HuH-7 (cell line): ENCODE results near the gene VASH2.

Experiments
- DNase-seq: peaks from one replicate; pipeline ENCODE4 v3.0.0; 2011; ENCODE audit warnings: low spot score

The VASH2 gene

GRCh38 chr1:212930986-212931678, 19.2 kb upstream of the VASH2 start:
- no peak for DNase-seq

DNA sequence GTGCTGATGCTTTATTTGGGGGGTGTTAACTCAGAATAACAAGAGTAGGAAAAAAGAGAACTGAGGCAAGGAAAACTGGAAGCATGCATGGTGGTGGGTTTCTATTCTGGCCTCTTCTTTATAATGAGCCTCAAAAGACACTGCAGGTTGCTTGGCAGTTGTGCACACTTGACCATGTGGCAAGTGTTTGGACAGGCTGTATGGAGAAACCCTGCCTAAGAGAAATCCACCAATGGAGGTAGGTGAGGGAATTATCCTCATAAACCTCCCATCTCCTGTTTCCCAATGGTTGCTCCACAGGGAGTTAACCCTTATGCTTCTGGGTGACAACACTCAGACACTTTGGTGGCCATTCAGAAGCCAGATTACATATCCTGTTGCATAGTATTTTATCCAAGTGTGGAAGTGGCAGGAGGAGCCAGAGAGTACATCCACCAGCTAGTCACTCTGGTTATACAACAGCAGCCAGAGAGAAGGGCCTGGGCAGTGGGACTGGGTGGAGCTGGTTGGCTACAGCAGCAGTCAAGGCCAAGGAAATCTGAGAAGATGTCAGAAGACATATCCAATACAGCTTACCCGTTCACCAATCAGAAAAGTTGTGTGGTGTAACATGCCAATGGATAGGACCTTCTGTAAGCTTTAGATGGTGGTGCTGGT, 16.4 kb upstream of the VASH2 start:
- DNase-seq: no peak

DNA sequence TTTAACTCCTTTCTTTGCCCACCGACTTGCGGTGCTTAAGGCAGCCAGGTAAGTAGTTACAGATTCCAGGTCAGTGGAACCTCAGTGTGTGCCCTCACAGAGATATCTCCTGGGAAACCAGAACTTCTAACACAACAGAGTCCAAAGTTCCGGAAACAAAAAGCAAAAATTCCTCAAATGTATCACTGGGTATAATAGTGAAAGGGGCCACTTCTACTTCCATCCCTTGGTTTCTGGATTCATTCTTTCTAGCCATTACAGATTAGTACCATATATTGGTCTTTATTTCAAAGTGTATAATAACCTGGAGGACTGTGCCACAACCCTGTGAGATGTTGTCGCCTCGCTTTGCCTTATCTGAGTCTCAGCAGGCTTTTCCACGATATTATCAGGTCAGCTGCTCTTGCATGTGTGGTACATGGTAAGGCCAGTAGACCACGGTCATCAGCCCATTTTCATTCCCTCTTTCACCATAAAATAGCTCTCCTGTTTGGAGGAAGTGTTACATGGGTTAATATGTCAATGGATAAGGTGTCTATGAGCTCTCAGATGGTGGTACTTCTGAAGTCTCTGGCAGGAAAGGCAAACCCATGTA, 14.9 kb upstream of the VASH2 start:
- no peak for DNase-seq

GRCh38 chr1:212937034-212937433, 13.3 kb upstream of the VASH2 start:
- no peak for DNase-seq

DNA sequence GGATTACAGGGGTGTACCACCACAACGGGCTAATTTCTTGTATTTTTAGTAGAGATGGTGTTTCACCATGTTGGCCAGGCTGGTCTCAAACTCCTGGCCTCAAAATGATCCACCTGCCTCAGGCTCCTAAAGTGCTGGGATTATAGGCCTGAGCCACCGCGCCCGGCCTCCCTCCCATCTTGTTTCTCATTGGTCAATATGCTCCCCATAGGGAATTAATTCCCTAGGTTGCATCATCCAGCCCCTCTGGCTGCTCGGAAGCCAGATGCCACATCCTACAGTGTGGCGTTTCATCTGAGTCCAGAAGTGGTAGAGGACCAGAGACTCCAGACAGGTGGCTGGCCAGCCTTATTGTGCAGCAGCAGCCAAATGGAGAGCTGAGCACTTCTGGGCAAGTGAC, 11.5 kb upstream of the VASH2 start:
- no peak for DNase-seq

DNA sequence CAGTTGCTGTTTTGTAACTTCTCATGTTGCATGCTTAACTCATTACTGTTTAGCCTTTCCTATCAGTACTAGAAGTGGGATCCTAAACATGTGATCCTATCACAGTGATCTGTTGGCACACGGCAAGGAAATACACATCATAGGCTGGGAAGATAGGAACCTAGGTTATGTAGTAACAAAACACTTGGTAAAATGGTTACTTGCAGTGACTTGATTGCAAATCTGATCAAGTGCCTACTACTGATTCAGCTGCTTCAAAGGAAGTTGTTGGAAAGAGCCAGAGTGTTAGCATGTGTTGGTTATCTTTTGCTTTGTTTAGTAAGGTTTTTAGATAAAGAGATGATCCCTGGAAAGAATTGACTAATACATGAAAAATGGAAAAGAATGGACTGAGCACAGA, 8.9 kb upstream of the VASH2 start:
- DNase-seq: no peak

GRCh38 chr1:212942679-212943392, 7.5 kb upstream of the VASH2 start:
- no peak for DNase-seq

DNA sequence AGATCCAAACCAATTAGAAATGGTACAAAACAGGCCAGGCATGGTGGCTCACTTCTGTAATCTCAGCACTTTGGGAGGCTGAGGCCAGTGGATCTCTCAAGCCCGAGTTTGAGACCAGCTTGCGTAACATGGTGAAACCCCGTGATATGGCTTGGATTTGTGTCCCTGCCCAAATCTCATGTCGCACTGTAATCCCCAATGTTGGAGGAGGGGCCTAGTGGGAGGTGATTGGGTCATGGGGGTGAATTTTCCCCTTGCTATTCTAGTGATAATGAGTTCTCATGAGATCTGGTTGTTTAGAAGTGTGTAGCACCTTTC, 7.0 kb upstream of the VASH2 start:
- DNase-seq: no peak

DNA sequence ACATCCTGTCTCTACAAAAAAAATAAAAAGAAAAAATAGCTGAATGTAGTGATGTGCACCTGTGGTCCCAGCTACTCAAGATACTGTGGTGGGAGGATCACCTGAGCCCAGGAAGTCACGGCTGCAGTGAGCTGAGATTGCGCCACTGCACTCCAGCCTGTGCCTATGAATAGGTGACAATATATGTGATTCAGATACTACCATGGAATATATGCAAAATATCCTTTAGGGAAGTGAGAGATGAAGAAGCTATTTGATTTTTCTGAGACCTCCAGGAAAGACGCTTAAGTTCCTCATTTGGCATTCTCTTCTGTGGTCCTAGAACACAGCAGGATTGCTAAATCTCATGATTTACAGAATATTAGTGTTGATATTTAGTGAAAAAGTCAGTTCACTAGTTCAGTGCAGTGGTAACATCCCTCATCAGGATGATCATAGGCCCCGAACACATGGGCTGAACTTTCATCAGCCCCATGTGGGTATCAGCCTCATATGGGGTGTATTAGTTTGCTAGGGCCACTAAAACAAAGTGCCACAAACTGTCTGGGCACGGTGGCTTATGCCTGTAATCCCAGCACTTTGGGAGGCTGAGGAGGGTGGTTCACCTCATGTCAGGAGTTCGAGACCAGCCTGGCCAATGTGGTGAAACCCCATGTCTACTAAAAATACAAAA, 6.0 kb upstream of the VASH2 start:
- DNase-seq: no peak

DNA sequence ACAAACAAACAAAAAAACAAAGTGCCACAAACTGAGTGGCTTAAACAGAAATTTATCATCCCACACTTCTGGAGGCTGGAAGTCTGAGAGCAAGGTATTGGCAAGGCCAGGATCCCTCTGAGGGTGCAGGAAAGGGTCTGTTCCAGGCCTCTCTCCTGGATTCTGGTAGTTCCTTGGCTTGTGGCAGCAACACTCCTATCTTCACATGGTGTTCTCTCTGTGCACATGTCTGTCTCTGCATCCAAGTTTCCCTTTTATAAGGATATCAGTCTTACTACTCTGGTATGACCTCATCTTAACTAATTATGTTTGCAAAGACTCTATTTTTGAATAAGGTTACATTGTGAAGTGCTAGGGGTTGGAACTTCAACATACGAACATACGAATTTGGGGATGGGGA, 5.3 kb upstream of the VASH2 start:
- DNase-seq: no peak

DNA sequence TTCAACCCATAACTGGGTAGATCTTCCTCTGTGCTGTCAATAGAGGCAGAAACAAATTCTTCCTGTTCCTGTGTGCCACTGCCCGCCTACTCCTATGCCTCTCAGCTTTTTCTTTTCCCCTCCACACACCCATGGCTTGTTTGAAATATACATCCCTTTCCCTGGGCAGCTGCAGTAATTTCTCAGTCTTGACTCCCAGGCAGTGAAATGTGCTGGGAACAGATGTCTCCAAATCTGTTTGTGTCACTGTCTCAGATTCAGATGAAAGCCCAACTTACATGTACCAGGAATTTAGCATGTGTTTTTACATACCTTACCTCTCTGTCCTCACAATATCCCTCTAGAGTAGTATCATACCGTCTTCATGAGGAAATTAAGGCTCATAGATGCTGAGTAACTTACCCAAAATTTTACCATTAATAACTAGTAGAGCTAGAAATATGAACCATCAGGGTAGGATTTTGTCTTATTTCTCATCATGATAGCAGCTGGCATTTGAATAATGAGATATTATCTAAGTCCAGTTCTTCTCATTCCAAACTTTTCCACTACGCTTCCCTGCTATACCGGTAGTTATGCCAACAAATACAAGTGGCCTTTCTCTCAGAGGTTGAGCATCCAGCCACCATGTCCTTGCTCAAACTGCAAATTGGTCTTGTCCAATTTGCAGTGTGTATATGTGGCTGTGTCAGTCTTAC, 4.7 kb upstream of the VASH2 start:
- DNase-seq: no peak

DNA sequence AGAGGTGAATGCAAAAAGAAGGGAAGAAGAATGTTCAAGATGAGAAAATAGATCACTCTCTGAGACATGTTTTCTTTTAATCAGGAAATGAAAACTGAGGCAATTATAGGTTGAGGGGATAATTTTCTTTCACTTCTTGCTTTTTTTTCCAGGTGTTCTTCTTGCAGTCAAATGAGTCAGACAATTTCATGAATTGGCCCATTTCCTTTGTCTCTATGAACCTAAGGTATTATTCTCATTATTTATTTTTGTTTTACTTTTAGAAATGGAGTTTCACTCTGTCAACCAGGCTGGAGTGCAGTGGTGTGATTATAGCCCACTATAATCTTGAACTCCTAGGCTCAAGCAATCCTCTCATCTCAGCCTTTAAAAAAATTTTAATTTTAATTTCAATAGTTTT, 3.5 kb upstream of the VASH2 start:
- DNase-seq: no peak

GRCh38 chr1:212949771-212950170, 570 bp upstream of the VASH2 start:
- no peak for DNase-seq

- DNase-seq: no peak
Measured at GRCh38 chr1:212951126-212951946, 995 bp downstream of the VASH2 start.

DNA sequence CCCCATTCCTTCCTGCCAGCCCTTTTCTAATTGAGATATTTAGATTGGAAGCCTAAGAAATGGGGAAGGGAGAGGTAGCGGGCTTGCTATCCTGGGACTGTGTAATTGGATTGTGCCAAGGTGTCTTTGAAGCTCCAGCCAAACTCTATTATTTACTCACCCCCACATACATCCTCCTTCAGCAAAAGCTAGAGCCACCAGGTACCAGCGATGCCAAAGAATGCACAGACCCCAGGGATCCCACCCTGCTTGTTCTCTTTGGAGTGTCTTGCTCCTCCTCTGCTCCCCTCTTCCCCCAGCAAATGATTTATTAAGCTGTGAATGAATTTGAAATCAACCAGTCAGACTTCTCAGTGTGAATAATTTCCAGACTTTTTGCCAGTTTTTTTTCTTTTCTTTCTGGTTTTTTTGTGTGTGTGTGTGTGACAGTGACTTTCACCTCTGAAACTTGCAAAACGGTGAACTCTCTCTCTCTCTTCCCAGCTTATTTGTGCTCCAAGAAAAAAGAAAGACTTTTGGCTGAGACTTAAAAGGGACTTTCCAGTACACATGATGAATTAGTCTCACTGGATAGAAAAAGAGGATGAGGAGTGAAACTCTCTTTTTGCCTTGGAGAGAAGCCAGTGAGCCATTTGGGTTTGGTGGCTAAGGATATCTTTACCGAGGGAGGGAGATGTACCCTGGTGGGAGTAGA, 1.8 kb downstream of the VASH2 start:
- DNase-seq: no peak

GRCh38 chr1:212952641-212952976, 2.3 kb downstream of the VASH2 start:
- no peak for DNase-seq

DNA sequence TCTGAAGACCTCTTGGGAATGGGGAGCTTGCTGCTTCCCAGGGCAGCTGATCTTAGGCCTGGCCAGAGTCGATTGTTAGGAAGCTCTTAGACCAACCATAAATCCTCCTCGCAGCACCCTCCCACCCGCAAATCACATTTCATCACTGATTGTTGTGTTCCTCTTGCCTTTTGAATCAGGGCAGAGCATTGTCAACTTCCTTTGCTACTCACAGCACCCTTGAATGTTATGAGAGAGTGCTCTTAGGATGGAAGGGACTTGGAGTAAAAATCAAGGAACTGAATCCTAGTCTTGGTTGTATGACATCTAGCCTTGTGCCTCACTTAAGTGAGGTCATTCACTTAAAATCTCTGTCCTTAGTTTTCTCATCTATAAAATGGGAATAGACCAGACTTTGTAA, 3.0 kb downstream of the VASH2 start:
- DNase-seq: no peak

DNA sequence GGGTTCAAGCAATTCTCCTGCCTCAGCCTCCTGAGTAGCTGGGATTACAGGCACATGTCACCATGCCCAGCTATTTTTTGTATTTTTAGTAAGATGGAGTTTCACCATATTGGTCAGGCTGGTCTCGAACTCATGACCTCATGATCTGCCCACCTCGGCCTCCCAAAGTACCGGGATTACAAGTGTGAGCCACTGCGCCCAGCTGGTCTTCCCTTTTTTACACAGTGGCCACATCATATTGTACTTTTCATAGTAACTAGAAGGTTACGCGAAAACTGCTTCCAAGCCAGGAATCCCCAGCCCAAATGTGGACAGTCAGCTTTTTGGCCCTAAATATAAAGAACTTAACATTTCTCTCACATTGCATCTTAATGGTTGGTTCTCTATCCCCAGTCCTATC, 4.2 kb downstream of the VASH2 start:
- no peak for DNase-seq

GRCh38 chr1:212955098-212955497, 4.8 kb downstream of the VASH2 start:
- DNase-seq: no peak

DNA sequence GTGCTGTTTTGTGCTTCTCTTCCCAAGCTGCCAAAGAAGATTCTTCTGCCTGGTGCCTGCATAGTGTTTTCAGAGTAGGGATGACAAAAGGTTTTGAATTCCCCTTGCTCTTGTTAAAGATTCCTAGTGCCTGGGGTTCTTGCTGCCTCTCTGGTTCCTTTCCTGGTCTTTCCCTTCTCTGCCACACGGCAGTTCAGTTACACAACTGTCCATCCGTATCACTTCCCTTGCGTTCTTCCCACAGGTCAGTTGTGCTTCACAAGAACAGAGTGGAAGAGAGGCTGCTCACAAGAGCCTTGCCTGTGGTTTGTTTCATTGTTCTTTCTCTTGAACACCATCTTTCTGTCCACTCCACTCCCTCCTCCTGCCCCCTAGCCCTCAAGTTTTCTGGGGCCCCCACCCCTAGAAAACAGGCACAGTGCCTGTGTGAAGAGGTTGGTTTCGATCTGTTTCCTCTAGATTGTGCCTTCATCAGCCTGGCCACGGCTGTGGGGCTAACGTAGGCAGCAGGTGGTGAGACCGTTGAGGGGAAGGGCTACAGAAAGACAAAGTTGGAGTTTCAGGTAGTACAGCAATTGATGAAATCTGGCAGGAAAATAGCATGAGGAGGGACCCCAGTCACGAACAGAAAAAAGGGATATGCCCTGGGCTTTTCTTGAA, 5.8 kb downstream of the VASH2 start:
- no peak for DNase-seq
